AG08396 (cell line): ENCODE data around the gene GMIP.
"Not testable (repeated sequence)": the region's sequence is repeated elsewhere in the genome, so short reads cannot be mapped to it uniquely, and the experiment has no call there.

Experiments
- DNase-seq: peaks from one replicate; pipeline ENCODE4 v3.0.0; 2012; ENCODE audit warnings: low spot score, mixed read lengths

Gene GMIP

DNA sequence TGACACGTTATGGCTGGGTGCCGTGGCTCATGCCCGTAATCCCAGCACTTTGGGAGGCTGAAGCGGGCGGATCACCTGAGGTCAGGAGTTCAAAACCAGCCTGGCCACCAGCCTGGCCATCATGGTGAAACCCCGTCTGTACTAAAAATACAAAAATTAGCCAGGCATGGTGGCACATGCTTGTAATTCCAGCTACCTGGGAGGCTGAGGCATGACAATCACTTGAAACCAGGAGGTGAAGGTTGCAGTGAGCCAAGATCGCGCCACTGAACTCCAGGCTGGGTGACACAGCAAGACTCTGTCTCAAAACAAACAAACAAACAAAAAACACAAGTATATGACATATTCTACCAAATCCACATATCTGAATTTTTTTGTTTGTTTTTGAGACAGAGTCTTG, 36.8 kb downstream of the GMIP start:
- not testable (repeated sequence) for DNase-seq

DNA sequence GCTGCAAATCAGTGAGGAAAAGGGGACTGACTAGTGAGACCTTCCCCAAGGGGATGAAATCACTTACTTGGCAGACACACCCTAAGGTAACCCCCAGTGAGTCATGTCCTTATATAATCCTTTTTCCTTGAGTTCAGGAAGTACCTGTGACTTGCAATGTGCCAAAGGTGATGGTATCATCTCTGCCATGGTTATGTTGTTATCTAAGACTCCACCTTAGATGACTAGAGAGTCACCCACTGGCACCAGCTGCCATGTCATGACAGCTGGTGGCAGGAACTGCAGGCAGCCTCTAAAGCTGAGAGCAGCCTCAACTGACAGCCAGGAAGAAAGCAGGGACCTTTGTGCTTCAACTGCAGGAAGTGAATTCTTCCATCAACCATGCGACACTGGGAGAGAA, 37.4 kb downstream of the GMIP start:
- DNase-seq = no peak

DNA sequence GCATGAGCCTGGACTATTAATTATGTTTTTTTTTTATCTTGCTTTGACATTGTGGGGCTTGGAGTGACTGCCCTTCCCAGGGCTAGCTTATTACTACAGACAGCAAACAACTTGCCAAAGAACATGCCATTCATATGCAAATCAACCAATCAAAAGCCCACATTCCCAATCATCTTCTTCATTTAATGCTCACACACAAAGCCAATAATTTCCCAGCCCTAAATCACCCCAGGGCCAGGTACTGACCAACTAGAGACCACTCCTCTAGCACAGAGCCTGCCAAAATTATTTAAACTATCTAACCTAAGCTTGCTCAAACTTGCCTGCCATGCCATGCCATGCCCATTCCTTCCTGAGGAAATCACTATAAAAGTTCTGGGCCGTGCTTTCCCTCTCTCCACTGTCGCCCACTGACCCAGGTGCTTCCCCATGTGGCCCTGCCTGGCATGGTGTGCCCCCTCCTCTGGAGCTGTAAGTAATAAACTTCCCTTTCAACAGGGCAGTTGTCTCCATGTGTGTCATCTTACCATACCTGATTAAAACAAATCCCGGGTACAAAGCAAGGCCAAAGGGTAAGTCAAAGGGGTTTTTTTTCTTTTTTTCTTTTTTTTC, 40.6 kb downstream of the GMIP start:
- DNase-seq = no peak

- DNase-seq = no peak
Measured at GRCh38 chr19:19602136-19602712, 41.2 kb downstream of the GMIP start.

- no peak for DNase-seq
Measured at GRCh38 chr19:19600793-19601330, 42.6 kb downstream of the GMIP start.

DNA sequence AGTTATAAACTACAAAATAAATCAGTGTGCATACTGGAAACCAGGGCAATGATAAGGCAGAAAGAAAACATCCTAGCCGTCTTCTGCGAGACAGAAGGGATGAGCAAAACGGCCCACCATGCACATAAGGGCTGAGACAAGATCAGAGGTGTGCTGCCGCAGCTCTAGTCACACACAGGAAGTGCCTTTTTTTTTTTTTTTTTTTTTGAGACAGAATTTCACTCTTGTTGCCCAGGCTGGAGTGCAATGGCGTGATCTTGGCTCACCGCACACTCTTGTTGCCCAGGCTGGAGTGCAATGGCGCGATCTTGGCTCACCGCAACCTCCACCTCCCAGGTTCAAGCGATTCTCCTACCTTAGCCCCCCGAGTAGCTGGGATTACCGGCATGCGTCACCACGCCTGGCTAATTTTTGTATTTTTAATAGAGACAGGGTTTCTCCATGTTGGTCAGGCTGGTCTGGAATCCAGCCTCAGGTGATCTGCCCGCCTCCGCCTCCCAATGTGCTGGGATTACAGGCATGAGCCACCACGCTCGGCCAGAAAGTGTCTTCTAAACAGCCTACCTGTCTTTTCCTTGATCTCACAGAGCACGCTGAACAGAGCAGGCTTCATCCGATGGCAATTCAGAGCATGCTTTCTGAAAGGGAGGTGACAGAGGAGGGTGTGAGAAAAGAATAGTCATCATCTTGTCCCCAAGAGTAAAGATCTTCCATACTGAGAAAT, 44.6 kb downstream of the GMIP start:
- not testable (repeated sequence) for DNase-seq

- DNase-seq = no peak
Measured at GRCh38 chr19:19597809-19598306, 45.6 kb downstream of the GMIP start.

GRCh38 chr19:19595171-19595701, 48.2 kb downstream of the GMIP start:
- no peak for DNase-seq

- no peak for DNase-seq
Measured at GRCh38 chr19:19594381-19594780, 49.1 kb downstream of the GMIP start.

DNA sequence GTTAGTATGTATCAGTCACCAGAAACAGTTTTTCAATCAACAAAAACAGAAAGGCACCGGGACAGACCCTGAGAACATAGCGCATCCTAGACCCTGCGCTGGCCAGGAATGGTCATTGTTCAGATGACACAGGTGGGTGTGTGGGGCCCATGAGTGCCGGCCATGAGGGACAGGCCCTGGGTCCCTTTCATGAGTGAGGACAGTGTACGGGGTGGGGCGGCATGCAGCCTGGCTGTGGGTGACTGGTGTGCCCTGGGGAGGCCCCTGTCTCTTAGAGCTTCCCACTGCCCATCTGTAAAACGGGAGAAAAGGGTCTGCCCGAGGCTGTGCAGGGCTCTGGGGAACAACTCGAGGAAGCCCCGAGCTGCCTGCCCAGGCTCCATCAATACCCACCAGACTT, 50.8 kb downstream of the GMIP start:
- DNase-seq = no peak

DNA sequence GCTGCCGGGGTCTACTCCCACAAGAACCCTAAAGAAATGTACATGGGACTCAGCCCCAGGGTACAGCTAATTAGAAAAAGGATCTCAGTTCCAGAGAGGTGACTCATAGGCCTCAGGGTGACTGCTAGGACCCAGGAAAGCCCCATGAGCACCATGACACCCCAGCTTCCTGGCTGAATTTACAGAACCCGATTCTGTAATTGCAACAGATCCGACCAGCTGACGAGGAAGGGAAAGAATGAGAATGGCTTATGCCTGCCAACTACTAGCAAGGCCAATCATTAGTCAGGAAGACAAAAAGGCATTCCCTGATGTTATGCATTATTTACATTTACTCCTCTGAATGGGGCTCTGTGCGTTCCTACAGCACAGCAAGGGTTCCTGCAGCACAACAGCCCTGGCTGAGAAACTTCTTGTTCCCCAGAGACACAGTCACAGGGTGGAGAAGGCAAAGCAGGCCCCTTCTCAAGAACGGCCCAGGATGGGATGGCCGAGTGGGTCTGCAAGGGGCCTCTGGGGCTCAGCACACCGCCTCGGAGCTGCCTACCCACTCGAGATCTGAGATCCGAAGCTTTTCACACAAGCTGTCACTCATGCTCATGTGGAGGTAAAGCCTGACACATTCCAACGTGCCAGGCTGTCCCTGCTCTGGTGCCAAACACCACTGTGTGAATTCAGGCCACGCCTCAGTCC, 52.2 kb downstream of the GMIP start:
- peak; percentile 90 for DNase-seq

- DNase-seq = peak; percentile 38
Measured at GRCh38 chr19:19588546-19588945, 54.9 kb downstream of the GMIP start.

DNA sequence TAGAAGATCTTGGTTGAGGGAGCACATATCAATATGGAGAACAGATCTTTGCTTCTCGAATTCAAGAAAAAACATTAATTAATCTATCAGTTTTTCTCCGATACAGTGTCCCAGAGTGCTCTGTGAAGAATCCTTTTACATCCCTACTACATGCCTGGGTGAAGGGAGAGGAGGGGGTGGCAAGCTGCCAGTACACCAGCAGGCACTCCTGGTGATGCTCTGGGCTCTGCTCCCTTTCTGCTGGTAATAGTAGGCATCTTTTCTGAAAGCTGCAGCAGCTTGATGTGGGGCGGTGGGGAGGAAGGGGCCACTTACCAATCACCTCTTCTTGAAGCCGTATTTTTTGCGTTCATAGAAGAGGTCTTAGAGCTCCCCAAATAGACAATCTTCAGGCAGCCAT, 55.7 kb downstream of the GMIP start:
- no peak for DNase-seq

- DNase-seq = no peak
Measured at GRCh38 chr19:19584356-19584755, 59.1 kb downstream of the GMIP start.

- no peak for DNase-seq
Measured at GRCh38 chr19:19582471-19582870, 61.0 kb downstream of the GMIP start.

DNA sequence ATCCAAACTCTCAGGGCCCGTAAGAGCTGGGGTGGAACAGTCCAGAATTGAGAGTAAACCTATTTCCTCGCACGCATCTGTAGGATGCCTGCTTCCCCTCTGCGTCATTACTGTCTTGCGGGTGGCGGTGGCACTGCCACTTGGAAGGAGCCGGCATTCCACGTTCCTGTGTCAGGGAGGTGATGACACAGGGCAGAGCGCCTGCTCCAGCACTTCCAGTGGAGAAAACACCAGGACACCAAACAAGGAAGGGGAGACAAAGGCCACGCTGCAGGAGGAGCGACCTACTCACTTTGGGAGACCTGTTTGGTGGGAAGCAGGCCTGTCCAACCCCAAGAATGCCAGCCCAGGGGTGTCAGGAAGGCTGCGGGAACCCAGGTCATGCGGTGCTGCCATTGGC, 62.1 kb downstream of the GMIP start:
- DNase-seq = no peak

DNA sequence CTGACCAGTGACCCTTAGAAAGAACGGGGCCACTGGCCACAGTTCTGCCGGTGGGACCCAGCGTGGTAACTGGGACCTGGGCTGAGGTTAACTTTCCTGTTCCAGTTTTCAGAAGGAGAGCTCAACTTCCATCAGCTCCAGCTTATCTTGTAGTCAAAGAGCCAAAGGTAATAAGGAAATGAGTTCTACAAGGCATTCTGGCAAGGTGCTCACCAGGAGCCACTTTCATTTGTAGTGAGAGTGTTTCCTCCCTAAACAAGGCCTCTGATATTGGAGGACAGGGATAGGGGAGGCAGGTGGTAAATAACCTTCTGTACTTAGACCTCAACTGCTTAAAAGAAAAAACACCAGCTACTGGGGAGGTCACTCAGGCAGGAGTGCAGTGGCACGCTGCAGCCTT, 63.0 kb downstream of the GMIP start:
- DNase-seq = no peak

DNA sequence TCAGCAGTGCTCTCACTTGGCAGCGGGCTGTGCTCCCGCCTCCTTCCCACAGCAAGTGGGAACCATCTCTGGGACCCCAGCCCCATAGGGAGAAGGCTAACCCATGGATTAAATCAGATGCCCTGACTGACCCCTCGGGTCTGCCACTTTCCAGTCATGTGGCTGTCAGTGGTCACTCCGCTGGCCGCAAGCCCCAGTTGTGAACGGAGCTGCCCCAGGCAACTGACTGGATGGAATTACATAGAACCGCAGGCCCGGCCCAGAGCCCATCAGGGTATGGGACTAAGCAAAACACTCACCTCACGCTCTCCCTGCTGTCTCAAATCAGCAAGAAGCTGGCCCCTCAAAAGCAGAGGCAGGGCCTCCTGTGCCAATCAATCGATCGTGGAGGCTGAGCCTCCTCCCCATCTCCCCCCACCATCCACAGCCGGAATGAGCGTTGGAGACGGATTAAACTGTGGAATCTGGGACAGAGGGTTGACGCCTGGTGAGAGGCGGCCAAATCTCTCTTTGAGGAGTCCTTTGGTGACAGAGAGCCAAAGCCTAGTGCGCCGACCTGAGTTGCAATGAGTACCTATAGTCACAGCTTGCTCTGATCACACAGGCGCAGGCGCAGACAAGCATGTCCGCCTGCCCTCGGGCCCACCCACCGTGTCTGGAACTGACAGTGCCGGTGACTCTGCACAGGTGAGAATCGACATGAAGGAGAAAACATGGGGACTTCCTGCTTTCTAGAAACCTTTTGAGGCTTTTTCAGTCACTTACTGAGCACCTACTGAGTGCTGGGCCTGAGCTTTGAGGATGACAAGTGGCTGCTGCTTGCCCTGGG, 63.7 kb downstream of the GMIP start:
- no peak for DNase-seq
